DOHH2 (cell line): ENCODE data around the gene RGS9.

Experiments
- CTCF ChIP-seq: fragments of 200-600 bp; sonication (generic); IDR thresholded peaks from one replicate; pipeline ENCODE4 v1.5.1; 2014; ENCODE audit warnings: antibody characterized with exemption, mild to moderate bottlenecking, low read depth, low read length; ENCODE audit not compliant: poor library complexity, severe bottlenecking
- EZH2phosphoT487 ChIP-seq: fragments of 200-600 bp; sonication (generic); IDR thresholded peaks from 2 replicates; pipeline ENCODE4 v1.6.1; 2017; ENCODE audit warnings: borderline replicate concordance, mild to moderate bottlenecking, antibody characterized with exemption, low read length, moderate library complexity, mixed read lengths

- TF ChIP-seq CTCF (no peak), EZH2phosphoT487 (no peak)
Observed at GRCh38 chr17:65102235-65102634, 34.9 kb upstream of the RGS9 start.
